ENCODE measurements around the gene DIP2C. TPM values are rescaled to one million over a fixed set of nuclear protein-coding genes. Genes with fewer than 3 reads are reported as not detected.
A peak's percentile ranks its signal among the peaks of the same experiment; 100 is the strongest.

DIP2C gene
- polyA plus RNA-seq, 3 donors = 0.11 TPM; not detected in 2

DNA sequence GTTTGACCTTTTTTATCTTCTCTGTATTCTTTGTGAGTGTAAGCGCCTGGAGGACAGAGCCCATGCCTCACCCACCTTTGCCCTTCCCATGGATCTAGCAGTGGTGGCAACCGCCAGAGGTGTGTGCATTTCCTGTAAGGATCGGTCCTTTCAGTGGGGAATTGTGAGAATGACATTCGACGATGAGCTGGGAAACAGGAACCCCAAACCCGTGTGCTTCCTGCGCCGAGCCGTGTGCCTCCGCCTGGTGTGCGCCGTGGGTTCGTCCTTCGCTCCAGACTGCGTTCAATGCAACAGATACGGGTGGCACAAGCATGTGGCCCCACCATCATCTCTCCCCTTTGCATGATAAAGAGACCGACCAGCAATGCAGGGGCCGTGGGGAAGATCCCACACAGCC is 1.7 kb upstream of the DIP2C start:
- no peaks in the 10 kb centered on the region for H3K4me1 ChIP-seq (ENCODE audit: control insufficient read depth in 1 of 2, insufficient read depth in 2 of 2, low read length in 2 of 2)
- Mint-ChIP-seq H3K4me1 (no peaks in the 10 kb centered on the region), H3K36me3 (no peaks in the 10 kb centered on the region), H3K27me3 (ENCODE audit: low read depth in 3 of 3) (peaks cover 33 to 61% (median 36%) of the 10 kb centered on the region in 3 donors), H3K27ac (no peak overlapping the region), H3K9me3 (peaks cover 0 to 17% (median 3%) of the 10 kb centered on the region in 7 donors), H3K4me3 (peak overlapping the region in 1 of 2 donors; percentile 64)
- intact Hi-C loops (cut with micrococcal nuclease) = no loop called here
- WGBS (ENCODE audit: insufficient coverage) = 87% methylated on average over 17 of the region's 18 CpGs
- no peaks in the 10 kb centered on the region for H4K20me1 ChIP-seq (ENCODE audit: insufficient read depth, low read length)
- no peak overlapping the region for H3K27ac ChIP-seq (ENCODE audit: low read depth in 1 of 2, low read length in 2 of 2)
- DNase-seq = no peak
- H3K36me3 ChIP-seq (replicated peaks in 1 of 2; ENCODE audit: control insufficient read depth in 1 of 2, insufficient read depth in 2 of 2, low read length in 2 of 2) = no peaks in the 10 kb centered on the region
- H3K27me3 ChIP-seq (ENCODE audit: control insufficient read depth in 2 of 2, insufficient read depth in 2 of 2, low read length in 2 of 2) = peaks cover 5 to 35% of the 10 kb centered on the region in 2 donors
- no peaks in the 10 kb centered on the region for H3K79me2 ChIP-seq (ENCODE audit: insufficient read depth, low read length)
- H3K9ac ChIP-seq (ENCODE audit: insufficient read depth, low read length, poor library complexity, severe bottlenecking) = no peak overlapping the region
- no peak overlapping the region for H2AFZ ChIP-seq (ENCODE audit: insufficient read depth, low read depth, low read length, poor library complexity, severe bottlenecking)
- peaks cover 0 to 6% of the 10 kb centered on the region in 2 donors for H3K9me3 ChIP-seq (replicated peaks in 1 of 2; ENCODE audit: control insufficient read depth in 1 of 2, insufficient read depth in 1 of 2, low read length in 2 of 2)
- no peak overlapping the region for H3K4me3 ChIP-seq (replicated peaks in 1 of 3; ENCODE audit: low read depth in 2 of 3, low read length in 3 of 3)
- no peak for TF ChIP-seq CTCF (IDR thresholded peaks at IDR 0.05)
- no peak overlapping the region for H3K4me2 ChIP-seq (replicated peaks; ENCODE audit: extremely low read depth, low read length, poor library complexity, severe bottlenecking)

DNA sequence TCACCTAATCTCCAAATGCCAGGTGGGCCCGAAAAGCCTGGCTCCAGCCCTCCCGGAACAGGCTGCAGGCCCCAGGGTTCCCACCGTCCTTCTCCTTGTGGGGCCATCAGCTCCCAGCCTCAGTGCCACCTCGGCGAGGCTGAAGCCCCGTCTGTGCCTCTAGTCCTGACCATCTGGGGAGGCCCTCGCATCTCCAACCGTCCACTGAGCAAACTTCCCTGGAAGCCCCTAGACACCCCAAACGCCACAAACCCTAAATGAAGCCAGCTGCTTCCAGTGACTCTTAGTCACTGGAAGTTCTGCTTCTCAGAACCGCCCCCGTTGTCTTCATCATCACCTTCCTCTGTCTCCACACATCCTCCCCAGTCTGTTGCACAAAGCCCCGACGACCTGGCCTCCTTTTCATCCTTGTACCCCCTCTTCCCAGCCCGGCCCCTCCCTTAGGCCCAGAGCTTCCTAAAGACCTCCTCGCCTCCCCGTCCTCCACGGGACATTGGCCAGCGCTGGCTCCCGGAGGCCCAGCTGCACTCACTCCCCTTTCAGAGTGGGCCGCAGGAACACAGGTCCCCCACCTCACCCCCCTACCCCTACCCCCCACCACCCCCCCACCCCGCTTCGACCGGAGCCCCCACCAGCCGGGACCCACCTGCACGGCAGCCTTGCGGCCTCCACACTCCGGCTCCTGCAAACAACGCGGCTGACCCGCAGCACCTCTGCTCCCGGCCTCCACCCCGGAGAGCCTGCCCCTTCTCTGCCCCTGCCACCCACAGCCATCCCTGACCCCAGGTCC is 1.1 kb upstream of the DIP2C start:
- H3K36me3 Mint-ChIP-seq = no peaks in the 10 kb centered on the region
- Histone ChIP-seq H3K27ac (ENCODE audit: low read depth in 1 of 2, low read length in 2 of 2) (no peak overlapping the region), H3K4me2 (replicated peaks; ENCODE audit: extremely low read depth, low read length, poor library complexity, severe bottlenecking) (no peak overlapping the region), H3K4me3 (replicated peaks in 1 of 3; ENCODE audit: low read depth in 2 of 3, low read length in 3 of 3) (no peak overlapping the region), H3K27me3 (ENCODE audit: control insufficient read depth in 2 of 2, insufficient read depth in 2 of 2, low read length in 2 of 2) (peaks cover 5 to 35% of the 10 kb centered on the region in 2 donors), H2AFZ (ENCODE audit: insufficient read depth, low read depth, low read length, poor library complexity, severe bottlenecking) (no peak overlapping the region), H3K9ac (ENCODE audit: insufficient read depth, low read length, poor library complexity, severe bottlenecking) (no peak overlapping the region), H3K4me1 (ENCODE audit: control insufficient read depth in 1 of 2, insufficient read depth in 2 of 2, low read length in 2 of 2) (no peaks in the 10 kb centered on the region), H3K36me3 (replicated peaks in 1 of 2; ENCODE audit: control insufficient read depth in 1 of 2, insufficient read depth in 2 of 2, low read length in 2 of 2) (no peaks in the 10 kb centered on the region), H3K79me2 (ENCODE audit: insufficient read depth, low read length) (no peaks in the 10 kb centered on the region), H3K9me3 (replicated peaks in 1 of 2; ENCODE audit: control insufficient read depth in 1 of 2, insufficient read depth in 1 of 2, low read length in 2 of 2) (peaks cover 0 to 6% of the 10 kb centered on the region in 2 donors), H4K20me1 (ENCODE audit: insufficient read depth, low read length) (no peaks in the 10 kb centered on the region)
- no peaks in the 10 kb centered on the region for H3K4me1 Mint-ChIP-seq
- no peak overlapping the region for H3K27ac Mint-ChIP-seq
- intact Hi-C loops (cut with micrococcal nuclease) = no loop called here
- no peak for DNase-seq
- H3K27me3 Mint-ChIP-seq (ENCODE audit: low read depth in 3 of 3) = peaks cover 34 to 63% (median 36%) of the 10 kb centered on the region in 3 donors
- no peak for TF ChIP-seq CTCF (IDR thresholded peaks at IDR 0.05)
- H3K4me3 Mint-ChIP-seq = peak overlapping the region in 1 of 2 donors; percentile 75
- peaks cover 0 to 18% (median 3%) of the 10 kb centered on the region in 7 donors for H3K9me3 Mint-ChIP-seq
- 72% methylated on average over 20 of the region's 32 CpGs for WGBS (ENCODE audit: insufficient coverage)

All from CD14-positive monocyte (primary cell).